ENCODE data around the gene FRK.

Gene FRK

DNA sequence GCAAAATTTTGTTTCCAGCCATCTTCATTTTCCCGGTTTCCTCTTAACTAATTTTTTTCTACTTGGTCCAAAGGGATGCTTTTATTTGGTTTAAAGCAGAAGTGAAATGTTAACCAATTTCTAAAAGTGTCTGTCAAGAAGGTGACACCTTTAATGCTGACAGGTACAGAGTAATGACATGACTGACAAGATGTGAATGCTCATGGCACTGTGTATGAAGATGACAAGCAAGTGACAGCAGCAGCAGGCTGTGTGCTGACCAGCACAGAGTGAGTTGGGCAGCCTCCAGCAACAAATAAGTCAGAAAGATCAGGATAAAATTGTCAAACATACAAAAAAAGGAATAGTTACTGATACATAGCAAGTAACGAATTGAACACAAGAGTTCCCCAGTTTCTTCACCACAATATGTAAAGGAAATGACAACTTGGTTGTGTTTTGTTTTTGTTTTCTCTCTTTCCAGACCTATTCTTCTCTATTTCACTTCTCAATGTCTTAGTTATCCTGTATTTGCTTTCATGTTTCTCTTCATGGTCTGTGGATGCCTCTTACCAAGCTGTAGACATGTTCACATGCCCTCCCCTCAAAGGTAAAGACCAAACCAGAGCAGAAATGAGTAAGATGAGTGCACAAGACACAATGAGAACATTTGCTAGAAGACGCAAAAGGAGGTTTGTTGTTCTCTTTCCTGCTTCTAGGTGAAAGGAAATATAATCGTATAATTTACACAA is 174.9 kb downstream of the FRK start:
- DNase-seq, result no peak
- no peak for ATAC-seq
- Mint-ChIP-seq H3K27ac (no peak overlapping the region), H3K27me3 (no peaks in the 10 kb centered on the region), H3K4me1 (peaks cover 10% of the 10 kb centered on the region), H3K4me3 (no peak overlapping the region), H3K9me3 (peaks cover 0 to 5% of the 10 kb centered on the region in 2 donors)

DNA sequence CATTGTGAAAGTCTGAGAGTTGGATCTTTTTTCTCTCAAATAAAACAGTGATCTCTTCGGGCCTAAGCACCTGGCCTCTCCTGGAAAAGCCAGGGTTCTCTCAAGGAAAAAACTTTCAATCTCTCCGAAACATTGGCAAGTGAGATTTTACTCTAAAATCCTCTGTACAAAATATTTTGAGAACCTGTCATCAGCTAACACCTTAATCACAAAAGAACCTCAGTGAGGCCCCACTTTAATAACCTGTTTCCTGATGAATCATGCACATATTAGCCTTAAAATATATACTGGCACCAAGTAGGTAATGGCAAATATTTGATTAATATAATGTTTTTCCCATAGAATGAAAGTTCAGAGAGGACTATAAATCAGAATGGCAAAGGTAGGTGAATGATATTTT is 177.9 kb downstream of the FRK start:
- Mint-ChIP-seq H3K9me3 (no peaks in the 10 kb centered on the region), H3K27ac (no peak overlapping the region), H3K27me3 (no peaks in the 10 kb centered on the region), H3K4me1 (no peaks in the 10 kb centered on the region), H3K4me3 (no peak overlapping the region)
- ATAC-seq (no peak), DNase-seq (no peak)

DNA sequence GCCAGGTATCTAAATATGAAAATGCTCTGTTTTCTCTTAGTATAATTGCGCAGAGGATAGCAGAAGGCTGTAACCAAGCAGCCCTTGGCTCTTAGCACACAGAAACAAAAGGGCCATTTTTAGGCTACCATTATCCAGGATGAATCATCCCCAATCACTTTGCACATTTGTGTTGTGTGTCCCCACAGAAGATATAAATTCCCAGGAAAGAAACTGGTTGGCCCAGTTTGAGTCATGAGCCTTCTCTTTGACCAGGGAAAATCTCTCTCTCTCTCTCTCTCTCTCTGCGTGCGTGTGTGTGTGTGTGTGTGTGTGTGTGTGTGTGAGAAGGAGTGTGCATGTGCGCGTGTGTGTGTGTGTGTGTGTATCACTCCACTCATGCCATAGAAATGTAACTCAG is 178.5 kb downstream of the FRK start:
- DNase-seq (no peak), ATAC-seq (no peak)
- H3K9me3 Mint-ChIP-seq, result no peaks in the 10 kb centered on the region
- H3K4me1 Mint-ChIP-seq, result no peaks in the 10 kb centered on the region
- H3K4me3 Mint-ChIP-seq, result no peak overlapping the region
- H3K27ac Mint-ChIP-seq, result no peak overlapping the region
- H3K27me3 Mint-ChIP-seq, result no peaks in the 10 kb centered on the region
